Dedifferentiated amniotic fluid mesenchymal stem cell (primary cell): ENCODE results near the gene IQCH.
"Not testable (repeated sequence)": the region's sequence is repeated elsewhere in the genome, so short reads cannot be mapped to it uniquely, and the experiment has no call there.

ENCODE experiments used
- DNase-seq: peaks from one replicate; pipeline ENCODE4 v3.0.0-alpha.2; 2016; ENCODE audit errors: extremely low spot score

Gene IQCH

DNA sequence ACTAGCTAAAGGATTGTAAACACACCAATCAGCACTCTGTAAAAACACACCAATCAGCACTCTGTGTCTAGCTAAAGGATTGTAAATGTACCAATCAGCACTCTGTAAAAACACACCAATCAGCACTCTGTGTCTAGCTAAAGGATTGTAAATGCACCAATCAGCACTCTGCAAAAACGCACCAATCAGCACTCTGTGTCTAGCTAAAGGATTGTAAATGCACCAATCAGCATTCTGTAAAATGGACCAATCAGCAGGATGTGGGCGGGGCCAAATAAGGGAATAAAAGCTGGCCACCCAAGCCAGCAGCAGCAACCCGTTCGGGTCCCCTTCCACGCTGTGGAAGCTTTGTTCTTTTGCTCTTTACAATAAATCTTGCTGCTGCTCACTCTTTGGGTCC, 8.0 kb upstream of the IQCH start:
- not testable (repeated sequence) for DNase-seq

DNA sequence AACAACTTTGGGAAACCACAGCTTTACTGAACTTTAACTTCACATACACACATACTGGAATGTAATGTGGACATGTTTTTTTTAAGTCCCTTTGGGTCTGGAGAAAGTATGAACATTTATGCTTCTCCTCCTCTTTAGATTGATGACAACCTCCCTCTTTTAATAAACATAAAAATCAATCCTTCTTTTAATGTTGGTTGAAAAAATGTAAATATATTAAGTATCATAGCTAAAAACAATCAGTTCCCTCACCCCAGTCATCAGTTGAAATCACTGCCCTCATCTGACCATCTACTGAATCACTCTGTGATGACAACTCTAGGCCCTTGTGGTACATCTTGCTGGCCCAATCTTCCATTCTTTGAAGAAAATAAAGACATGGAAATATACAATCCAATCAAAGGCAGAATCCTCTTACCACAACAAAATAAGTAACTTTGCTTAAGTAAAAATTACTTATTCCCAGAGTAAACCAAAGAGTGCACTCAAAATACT, 6.5 kb upstream of the IQCH start:
- DNase-seq = no peak

DNA sequence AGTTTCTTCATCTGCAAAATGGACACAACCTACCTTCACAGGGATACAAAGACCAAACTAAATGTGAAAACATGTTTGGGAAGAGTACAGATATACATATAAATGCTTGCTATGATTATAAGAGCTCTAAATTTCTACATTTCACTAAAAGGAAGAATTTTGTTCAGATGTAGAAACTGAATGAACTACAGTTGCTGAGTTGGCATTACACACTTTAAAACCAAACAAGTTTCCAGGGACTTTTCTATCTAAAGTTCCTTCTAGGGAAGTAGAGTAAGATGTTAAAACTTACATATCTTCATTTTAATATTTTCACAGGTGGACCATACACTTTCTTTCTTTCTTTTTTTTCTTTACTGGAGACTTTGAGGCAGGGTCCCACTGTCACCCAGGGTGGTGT, 4.8 kb upstream of the IQCH start:
- no peak for DNase-seq

DNA sequence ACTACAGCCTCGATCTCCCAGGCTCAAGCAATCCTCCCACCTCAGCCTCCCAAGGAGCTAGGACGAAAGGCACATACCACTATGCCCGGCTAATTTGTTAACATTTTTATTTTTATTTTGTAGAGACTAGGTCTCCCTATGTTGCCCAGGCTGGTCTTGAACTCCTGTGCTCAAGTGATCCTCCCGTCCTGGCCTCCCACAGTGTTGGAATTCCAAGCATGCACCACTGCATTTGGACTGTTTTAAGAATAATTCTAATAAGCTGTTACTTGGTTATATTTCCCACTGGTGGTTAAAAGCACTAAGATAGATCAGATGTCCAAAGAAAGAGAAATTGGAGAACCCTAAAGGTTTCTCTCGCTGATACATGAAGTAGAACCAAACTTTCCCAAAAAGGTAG, 3.3 kb upstream of the IQCH start:
- DNase-seq = no peak

DNA sequence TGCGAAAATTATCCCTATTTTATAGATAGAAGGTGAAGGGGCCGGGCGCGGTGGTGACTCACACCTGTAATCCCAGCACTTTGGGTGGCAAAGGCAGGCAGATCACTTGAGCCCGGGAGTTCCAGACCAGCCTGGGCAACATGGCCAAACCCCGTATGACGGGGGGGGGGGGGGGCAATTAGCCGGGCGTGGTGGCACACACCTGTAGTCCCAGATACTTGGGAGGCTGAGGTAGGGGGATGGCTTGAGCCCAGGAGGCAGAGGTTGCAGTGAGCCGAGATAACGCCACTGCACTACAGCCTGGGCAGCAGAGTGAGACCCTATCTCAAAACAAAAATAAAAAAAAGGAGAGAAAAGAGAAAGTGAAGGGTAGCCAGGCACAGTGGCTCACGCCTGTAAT, 1.5 kb upstream of the IQCH start:
- DNase-seq = no peak

DNA sequence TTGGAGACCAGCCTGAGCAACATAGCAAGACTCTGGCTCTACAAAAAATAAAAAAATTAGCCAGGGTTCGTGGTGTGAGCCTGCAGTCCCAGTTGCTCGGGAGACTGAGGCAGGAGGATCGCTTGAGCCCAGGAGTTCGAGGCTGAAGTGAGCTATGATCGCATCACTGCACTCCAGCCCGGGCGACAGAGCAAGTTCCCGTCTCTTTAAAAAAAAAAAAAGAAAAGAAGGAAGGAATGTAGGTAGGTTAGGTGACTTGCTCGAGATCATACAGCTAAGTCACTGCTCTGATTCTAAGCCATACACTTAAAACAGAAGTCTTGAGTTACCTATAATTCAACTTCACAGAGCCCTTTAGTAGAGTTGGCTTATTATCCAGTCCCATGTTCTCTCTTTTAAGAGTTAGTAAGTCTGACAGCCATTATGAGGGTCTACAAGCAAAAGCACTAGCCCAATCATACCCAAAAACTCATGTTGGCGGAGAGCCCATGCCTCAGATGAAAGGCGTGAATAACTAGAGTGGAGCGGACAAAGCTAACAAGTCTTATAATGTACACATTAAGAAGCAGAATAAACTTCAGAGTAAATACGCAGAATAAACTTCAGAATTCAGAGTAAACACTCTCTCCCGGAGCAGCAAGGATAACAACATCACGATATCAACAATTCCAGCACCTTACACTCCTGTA, 893 bp upstream of the IQCH start:
- no peak for DNase-seq

DNA sequence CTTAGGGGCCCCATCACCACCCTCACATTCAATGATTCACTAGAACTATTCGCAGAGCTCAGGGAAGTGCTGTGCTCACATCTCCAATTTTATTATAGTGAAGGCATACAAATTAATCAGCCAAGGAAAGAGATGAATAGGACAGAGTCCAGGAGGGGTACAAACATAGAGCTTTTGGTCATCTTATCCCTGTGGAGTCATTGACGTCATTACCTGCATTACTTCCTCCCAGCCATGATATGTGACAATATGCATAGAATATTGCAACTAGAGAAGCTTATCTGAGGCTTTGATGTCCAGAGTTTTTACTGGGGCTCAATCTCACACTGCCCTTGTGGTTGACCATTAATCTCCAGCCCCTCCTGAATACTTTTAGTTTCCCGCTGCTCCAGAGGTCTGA, 1.5 kb downstream of the IQCH start:
- DNase-seq = no peak

DNA sequence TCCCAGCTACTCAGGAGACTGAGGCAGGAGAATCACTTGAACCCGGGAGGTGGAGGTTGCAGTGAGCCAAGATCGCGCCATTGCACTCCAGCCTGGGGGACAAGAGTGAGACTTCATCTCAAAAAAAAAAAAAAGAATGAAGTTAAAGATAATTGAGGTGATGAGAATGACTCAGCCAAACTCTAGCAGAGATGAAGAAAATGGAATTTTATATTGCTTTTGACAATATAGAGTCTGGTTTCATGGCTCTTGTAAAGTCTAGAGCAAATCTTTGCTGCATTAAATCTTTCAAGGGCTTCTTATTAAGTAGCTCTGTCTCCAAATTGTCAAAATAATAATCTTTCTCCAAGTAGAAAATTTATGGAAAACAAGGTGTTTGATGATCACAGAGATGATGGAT, 3.8 kb downstream of the IQCH start:
- not testable (repeated sequence) for DNase-seq

DNA sequence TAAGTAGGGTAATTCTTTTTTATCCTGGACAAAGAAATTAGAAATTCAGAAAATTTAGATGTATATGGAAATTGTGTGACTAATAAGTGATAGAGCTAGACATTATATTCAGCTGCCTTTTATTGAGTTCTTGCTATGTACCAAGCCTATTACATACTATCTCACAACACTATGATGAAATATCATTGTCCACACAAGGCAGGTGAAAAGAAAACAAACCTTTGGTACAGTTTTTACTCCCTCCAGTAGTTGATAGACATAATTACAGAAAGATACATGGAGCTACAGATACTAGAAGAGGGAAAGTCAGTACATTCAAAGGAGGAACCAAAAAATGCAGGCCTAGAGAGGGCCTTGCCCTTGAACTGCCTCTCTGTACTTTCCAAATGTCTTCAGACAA, 4.8 kb downstream of the IQCH start:
- DNase-seq = no peak

DNA sequence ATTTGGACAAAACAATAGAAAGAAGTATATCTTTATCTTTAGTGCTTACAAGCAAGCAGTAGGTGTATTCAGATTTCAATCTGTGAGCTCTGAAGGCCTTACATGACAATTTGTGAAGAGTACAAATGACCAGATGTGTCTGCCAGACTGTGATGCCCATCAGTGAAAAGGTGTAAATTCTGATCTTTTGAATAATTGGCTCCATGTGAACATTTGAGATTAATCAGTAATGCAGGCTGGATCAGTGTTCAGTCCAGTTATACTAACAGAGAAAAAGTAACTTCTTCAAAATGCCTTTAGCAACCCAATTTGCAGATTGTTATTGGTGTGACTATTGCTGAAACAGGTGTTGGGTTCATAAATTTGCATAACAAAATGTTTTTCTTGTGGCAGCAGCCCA, 5.2 kb downstream of the IQCH start:
- DNase-seq = no peak

DNA sequence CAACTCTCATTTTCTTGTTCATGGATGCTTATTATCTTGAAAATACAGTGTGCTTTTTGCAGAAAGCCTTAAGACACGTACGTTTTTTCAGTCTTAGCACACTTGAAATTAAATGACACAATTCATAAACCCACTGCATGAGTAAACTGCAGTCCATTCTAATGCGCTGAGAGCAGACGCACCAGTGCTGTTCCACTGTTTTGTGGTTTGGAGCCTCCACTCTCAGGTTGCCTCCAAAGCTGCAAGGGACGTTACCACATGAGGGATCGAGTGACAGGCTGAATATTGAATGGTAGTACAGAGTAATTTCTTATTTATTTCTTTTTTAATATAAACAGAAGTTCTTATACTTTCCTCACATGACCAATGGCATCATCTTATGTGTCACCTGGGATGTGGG, 12.3 kb downstream of the IQCH start:
- no peak for DNase-seq

DNA sequence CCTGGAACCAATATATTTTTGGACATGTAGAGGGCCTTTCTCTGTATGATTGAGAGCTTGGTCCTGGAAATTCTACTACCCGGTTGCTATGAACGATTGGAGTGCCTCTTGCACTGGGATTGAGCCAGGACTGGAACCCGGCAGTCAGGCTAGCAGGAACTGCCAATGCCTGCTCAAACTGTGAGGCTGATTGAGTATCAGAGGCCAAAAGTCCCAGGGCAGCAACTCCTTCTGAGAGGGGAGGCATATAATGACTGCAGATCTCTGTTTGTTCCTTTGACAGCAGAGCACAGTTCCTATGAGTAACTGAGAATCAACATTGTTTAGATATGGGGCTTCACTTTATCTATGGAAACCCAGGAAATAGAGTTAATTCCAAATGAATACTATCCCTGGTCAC, 12.9 kb downstream of the IQCH start:
- DNase-seq = no peak

DNA sequence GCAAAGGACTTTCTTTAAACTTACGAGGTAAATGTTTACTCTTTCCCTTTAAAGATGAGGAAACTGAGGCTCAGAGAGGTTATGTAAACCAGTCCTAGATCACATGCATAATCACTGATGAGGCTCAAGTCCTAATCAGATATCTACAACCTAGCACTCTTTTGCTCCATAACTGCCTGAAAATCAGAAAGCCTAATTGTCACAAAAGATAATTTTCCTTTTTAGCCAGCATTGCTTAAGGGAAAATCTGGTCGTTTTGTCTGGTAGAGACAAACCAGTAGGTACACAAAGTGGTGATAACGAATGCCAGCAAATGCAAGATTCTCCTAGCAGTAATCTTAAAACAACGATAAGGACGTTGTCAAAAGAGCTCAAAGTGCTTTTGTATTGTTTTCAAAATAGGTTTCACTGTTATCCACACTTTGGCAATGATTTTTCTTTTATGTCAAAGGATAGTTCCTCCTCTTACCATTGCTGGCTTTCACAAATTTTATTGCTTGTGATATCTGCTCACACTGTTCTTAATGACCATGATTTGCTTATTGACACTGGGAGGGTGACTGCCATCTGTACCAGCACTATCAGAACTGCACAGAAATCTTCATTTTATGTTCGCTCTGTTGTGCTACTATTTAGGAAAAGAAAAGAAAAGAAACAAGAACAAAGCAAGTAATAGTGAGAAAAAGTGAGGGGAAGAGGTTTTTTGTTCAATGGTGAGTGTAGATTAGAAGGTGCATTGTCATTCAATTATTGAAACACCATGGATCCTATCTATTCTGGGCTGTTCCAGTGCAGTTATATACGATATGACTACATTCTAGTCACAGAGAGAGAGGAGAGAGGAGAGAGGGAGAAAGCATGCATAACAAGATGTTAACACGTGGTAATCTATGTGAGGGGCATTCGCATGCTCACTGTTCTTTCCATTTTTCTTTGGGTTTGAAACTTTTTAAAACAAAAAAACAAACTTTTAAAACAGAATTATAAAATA, 13.7 kb downstream of the IQCH start:
- no peak for DNase-seq

DNA sequence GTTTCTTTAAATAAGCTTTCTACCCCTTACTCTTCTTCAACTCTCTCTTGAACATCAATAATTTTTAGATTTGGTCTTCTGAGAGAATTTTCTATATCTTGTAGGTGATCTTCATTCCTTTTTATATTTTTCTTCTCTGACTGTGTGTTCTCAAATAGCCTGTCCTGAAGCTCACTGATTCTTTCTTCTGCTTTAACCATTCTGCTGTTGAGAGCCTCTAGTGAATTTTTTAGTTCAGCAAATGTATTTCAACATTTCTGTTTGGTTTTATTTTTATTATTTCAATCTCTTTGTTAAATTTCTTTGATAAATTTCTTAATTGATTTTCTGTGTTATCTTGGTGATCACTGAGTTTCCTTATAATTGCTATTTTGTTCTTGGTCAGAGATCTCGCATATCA, 19.6 kb downstream of the IQCH start:
- DNase-seq = no peak

DNA sequence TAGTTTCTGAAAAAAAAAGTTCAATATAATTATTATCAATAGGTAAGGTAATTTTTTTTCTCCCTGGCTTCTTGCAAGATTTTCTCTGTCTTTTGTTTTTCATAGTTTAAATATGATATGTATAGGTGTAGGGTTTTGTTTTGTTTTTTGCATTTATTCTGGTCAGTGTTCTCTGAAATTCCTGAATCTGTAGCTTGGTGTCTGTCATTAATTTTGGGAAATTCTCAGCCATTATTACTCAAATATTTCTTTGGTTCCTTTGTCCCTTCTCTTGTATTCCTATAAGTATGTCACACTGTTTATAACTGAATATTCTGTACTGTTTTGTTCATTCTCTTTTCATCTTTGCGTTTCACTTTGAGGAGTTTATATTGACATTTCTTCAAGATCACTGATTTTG, 22.1 kb downstream of the IQCH start:
- no peak for DNase-seq

DNA sequence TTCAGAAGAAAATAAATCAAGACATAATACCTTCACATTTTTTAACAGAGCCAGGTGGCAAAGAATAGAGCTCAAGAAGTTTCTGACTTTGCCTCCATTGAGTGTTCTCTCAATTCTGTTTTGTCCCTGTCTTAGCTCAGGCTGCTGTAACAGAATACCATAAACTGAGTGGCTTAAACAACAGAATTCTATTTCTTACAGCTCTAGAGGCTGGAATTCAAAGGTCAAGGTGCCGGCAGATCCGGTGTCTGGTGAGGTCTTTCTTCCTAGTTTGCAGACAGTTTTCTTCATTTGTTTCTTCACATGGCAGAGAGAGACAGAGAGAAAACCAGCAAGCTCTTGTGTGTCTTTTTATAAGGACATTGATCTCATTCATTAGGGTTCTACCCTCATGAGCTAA, 25.6 kb downstream of the IQCH start:
- DNase-seq = no peak

DNA sequence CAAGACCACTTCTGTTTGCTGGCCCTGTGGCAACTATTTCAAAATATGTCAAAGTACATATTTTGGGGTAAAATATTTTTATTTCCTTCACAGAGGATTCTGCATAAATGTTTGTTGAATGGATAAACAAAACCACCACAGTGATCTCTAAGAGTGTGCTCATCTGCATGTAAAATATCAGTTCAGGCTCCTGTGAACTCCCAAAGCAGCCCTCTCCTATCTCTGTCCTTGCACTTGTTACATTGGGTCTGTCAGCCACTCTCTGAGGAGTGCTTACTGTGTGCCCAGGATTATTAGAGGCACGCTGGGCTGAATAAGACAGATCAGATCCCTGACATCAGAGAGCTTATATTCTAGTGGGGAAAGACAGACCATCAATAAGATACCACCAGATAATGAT, 27.1 kb downstream of the IQCH start:
- no peak for DNase-seq

DNA sequence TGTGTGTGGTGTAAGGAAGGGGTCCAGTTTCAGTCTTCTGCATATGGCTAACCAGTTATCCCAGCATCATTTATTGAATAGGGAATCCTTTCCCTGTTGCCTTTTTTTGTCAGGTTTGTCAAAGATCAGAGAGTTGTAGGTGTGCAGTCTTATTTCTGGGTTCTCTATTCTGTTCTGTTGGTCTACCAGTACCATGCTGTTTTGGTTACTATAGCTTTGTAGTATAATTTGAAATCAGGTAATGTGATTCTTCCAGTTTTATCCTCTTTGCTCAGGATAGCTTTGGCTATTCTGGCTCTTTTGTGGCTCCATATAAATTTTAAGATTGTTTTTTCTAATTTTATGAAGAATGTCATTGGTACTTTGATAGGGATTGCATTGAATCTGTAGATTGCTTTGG, 31.0 kb downstream of the IQCH start:
- DNase-seq = not testable (repeated sequence)

DNA sequence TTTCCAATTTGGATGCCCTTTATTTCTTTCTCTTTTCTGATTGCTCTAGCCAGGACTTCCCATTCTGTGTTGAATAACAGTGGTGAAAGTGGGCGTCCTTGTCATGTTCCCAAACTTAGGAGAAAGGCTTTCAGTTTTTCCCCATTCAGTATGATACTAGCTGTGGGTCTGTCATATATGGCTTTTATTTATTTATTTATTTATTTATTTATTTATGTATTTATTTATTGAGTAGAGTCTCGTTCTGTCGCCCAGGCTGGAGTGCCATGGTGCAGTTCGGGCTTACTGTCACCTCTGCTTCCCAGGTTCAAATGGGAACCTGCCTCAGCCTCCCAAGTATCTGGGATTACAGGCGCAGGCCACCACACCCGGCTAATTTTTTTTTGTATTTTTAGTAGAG, 31.8 kb downstream of the IQCH start:
- not testable (repeated sequence) for DNase-seq

DNA sequence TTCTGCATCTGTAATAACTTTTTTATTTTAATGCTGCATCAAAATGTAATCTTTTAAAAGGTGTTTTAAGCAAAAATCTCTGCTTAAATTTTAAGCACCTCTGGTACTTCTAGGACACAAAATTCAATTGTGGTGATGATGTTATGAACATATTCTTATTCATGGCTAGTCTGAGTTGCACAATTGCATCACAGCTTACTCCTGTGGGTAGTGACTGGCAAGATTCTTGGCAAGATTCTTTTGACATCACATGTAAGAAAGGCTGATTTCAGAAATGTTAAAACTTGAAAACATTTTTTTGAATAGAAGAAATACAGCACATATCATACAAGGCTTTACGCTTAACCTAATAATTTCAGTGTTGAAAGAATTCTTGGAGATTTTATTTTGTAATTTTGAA, 35.7 kb downstream of the IQCH start:
- DNase-seq = no peak

DNA sequence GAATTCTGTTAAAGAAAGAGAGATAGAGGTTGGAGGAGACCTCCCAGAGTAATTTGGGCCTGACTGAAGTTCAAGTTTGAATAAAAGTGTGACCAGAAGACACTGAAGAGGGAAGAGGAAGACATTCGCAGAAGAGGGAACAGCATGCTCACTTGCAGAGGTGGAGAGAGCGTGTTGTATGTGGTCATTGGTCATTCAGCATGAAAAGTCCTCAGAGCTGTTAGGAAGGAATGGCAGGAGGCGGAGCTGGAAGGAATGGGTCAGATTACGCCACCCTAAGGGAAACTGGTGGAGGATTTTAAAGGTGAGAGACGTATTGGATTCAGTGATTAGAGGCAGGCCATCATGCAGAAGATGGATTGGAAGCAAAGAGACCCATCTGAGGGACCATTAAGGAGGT, 41.6 kb downstream of the IQCH start:
- no peak for DNase-seq

DNA sequence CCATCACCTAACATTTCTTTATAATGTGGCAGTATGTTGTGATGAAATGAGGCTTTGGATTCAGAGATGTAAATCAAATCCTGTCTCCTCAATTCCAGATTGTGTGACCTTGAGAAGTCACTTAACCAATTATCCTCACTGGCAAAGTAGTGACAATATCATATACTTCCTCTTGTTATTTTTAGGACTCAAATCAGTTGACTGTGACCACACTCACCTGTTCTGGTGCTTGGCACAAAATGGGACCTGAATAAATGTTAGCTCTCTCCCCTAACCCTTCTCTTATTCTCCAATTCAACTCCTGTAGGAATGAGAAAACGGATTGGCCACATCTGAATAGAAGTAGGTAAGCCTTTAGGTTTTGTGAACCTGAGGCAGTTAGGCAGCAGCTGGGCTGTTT, 42.1 kb downstream of the IQCH start:
- no peak for DNase-seq
